Thyroid gland (tissue), 4 donors: ENCODE measurements around the gene OSBPL5.

Experiments used
- POLR2A ChIP-seq, 2 donors: fragments of 450-650 bp; IDR thresholded peaks; one replicate each; pipeline ENCODE4 v1.6.1; 2017; ENCODE audit warnings: antibody characterized with exemption in 2 of 2, mild to moderate bottlenecking in 2 of 2, moderate library complexity in 1 of 2
- TF ChIP-seq, protein P1 (sequence below), 6 experiments: fragments of 200-600 bp in 3 of 6; fragments of 450-650 bp in 3 of 6; sonication (generic) in 3 of 6; IDR thresholded peaks; one replicate each; pipeline ENCODE4 v1.5.1; 2016 to 2019; ENCODE audit warnings: antibody characterized with exemption in 6 of 6, mild to moderate bottlenecking in 2 of 6, inconsistent platforms in 1 of 6, moderate library complexity in 1 of 6

DNA sequence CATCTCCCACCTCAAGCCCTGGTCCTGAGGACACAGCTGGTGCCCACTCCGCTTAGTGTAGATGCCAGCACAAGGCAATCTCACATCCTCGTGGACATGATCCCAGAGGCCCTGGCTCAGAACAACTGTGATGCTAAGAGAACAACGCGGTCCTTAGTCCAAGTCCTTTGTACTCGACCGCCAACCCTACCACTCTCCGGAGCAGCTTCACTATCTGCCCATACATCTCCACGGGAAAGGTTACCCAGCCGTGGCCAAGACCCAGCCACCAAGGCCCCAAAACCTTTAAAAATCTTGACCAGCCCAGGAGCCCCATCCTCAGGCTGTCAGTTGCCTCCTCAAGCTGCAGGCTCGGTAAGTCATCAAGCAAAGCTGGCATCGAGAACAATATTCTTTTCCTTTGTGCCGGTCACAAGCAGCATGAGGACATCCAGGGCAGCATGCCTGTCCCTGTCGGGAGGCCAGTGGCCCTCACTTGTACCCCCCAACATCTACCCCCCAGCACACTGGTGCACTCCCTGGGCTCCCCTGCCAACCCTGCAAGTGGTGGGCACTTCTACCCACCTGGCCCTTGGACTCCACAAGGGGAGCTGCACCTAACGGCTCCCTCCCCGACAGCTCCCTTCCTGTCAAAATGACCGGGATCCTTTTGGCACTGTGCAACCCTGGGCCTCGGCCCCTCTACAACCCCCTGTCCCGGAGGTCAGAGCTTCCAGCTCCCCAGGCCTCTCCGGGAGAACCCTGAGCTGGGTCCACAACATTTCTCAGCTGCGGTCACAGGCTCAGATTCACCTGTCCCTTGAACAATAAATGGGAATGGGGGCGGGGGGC lies 2.5 kb downstream of the OSBPL5 start:
- TF ChIP-seq, protein P1, sequence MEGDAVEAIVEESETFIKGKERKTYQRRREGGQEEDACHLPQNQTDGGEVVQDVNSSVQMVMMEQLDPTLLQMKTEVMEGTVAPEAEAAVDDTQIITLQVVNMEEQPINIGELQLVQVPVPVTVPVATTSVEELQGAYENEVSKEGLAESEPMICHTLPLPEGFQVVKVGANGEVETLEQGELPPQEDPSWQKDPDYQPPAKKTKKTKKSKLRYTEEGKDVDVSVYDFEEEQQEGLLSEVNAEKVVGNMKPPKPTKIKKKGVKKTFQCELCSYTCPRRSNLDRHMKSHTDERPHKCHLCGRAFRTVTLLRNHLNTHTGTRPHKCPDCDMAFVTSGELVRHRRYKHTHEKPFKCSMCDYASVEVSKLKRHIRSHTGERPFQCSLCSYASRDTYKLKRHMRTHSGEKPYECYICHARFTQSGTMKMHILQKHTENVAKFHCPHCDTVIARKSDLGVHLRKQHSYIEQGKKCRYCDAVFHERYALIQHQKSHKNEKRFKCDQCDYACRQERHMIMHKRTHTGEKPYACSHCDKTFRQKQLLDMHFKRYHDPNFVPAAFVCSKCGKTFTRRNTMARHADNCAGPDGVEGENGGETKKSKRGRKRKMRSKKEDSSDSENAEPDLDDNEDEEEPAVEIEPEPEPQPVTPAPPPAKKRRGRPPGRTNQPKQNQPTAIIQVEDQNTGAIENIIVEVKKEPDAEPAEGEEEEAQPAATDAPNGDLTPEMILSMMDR (IDR thresholded peaks at IDR 0.05) = no peak
- no peak for TF ChIP-seq POLR2A (IDR thresholded peaks at IDR 0.05)
